ENCODE measurements around the gene KIF18B. TPM values are rescaled to one million over a fixed set of nuclear protein-coding genes. Genes with fewer than 3 reads are reported as not detected.

KIF18B gene
- total and polyA plus RNA-seq, 2 of the 8 experiments (the other 6 are each of a cell fraction or from before 2014, with no cell fraction given), result 39.0 to 59.4 TPM

GRCh38 chr17:44912763-44913544, 34.6 kb downstream of the KIF18B start (continued):
- TF ChIP-seq CTCF (IDR thresholded peaks at IDR 0.05; ENCODE audit: control extremely low read depth in 1 of 3, insufficient read depth in 1 of 3, low read depth in 1 of 3, low read length in 3 of 3), result no peak
- no peak for TF ChIP-seq SP4 (IDR thresholded peaks at IDR 0.05; ENCODE audit: low read length)
- no peak for TF ChIP-seq CHD2 (IDR thresholded peaks at IDR 0.05; ENCODE audit: low read length)
- no peak for TF ChIP-seq NRF1 (IDR thresholded peaks at IDR 0.05; ENCODE audit: low read depth, low read length)
- TF ChIP-seq EGR1 (IDR thresholded peaks at IDR 0.05; ENCODE audit: borderline replicate concordance, low read depth, low read length), result no peak
